ENCODE data around the gene ATG3.

DNA sequence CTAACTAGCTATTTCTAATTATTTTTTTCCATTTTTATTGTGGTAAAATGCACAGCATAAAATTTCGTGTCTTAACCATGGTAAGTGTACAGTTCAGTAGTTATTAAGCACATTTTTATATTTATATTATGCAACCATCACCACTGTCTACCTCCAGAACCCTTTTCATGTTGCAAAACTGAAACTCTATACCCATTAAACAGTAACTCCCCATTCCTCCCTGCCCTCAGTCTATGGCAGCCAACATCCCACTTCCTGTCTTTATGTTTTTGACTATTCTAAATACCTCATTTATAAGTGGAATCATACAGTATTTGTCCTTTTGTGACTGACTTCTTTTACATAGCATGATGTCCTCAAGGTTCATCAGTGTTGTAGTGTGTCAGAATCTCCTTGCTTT, 25.6 kb upstream of the ATG3 start:
- TF ChIP-seq ZFP3 (tag by site-specific recombination; IDR thresholded peaks at IDR 0.05; ENCODE audit: low read depth), result no peak
- no peak for TF ChIP-seq REST (tag by site-specific recombination; IDR thresholded peaks at IDR 0.05)
- no peak for TF ChIP-seq EGR2 (tag by site-specific recombination; IDR thresholded peaks at IDR 0.05; ENCODE audit: low read depth)
- no peak for TF ChIP-seq MYNN (tag by site-specific recombination; IDR thresholded peaks at IDR 0.05; ENCODE audit: borderline replicate concordance)
- TF ChIP-seq ZNF16 (tag by site-specific recombination; IDR thresholded peaks at IDR 0.05; ENCODE audit: low read depth), result no peak
